ENCODE results near the gene PLEKHG7. TPM values are rescaled to one million over a fixed set of nuclear protein-coding genes. Genes with fewer than 3 reads are reported as not detected.

The PLEKHG7 gene
- total and polyA plus RNA-seq, 2 of the 8 experiments (the other 6 are each of a cell fraction or from before 2014, with no cell fraction given) = not detected

- H3K4me2 ChIP-seq (ENCODE audit: insufficient read depth in 1 of 2, low read depth in 2 of 2, low read length in 2 of 2) = no peak overlapping the region
- CTCF ChIA-PET (ENCODE audit: partially characterized antibody) = interaction anchor here (0.6 to 2.0 kb wide), 25 partner anchors 10 to 1175 kb away, joined by 3 to 13 read pairs (median 4); partner anchors contain the start of gene EEA1
- no peak overlapping the region for H3K4me3 ChIP-seq (ENCODE audit: extremely low read depth in 1 of 4, insufficient read depth in 2 of 4, low read depth in 3 of 4, low read length in 4 of 4)
- no peak overlapping the region for H4K5ac ChIP-seq (ENCODE audit: insufficient read length, low read depth, low read length)
- no peak overlapping the region for H3K27ac ChIP-seq (ENCODE audit: low read depth, low read length)
- H4K91ac ChIP-seq (replicated peaks; ENCODE audit: insufficient read length, low read length) = no peak overlapping the region
- no peaks in the 10 kb centered on the region for H3K27me3 ChIP-seq (replicated peaks in 1 of 4; ENCODE audit: control insufficient read depth in 3 of 4, extremely low read depth in 1 of 4, insufficient read depth in 3 of 4, low read length in 3 of 4)
- H2BK15ac ChIP-seq (ENCODE audit: low read length) = no peak overlapping the region
- no peak overlapping the region for H4K8ac ChIP-seq (ENCODE audit: extremely low read depth, insufficient read depth, low read length)
- FAIRE-seq = peak; percentile 85
- no peak overlapping the region for H2BK120ac ChIP-seq (replicated peaks; ENCODE audit: low read depth, low read length)
- H3K56ac ChIP-seq (replicated peaks; ENCODE audit: insufficient read length, low read depth, low read length) = no peak overlapping the region
- no peak overlapping the region for H2BK20ac ChIP-seq (ENCODE audit: low read length)
- no peaks in the 10 kb centered on the region for H3K79me1 ChIP-seq (ENCODE audit: low read depth, low read length)
- no peak overlapping the region for H3K14ac ChIP-seq (ENCODE audit: insufficient read length)
- H3K23me2 ChIP-seq (ENCODE audit: low read depth, low read length) = no peaks in the 10 kb centered on the region
- H2AFZ ChIP-seq (ENCODE audit: low read length) = no peak overlapping the region
- POLR2A ChIA-PET (ENCODE audit: partially characterized antibody) = no interaction called here
- no peaks in the 10 kb centered on the region; a peak in 1 of 7 replicates for H3K4me1 ChIP-seq (replicated peaks in 1 of 4; ENCODE audit: control insufficient read depth in 3 of 4, insufficient read depth in 4 of 4, low read length in 3 of 4)
- H2AK5ac ChIP-seq (ENCODE audit: low read depth, low read length) = no peak overlapping the region
- no peak overlapping the region for H3K9ac ChIP-seq (replicated peaks in 1 of 4; ENCODE audit: extremely low read depth in 1 of 4, low read depth in 3 of 4, low read length in 3 of 4)
- DNase-seq (ENCODE audit: low read depth in 1 of 2, low spot score in 2 of 2) = peak in 1 of 2 experiments; percentile 19
- H2BK5ac ChIP-seq (ENCODE audit: low read depth, low read length) = no peak overlapping the region
- no peaks in the 10 kb centered on the region for H4K20me1 ChIP-seq (replicated peaks in 1 of 2; ENCODE audit: control insufficient read depth in 1 of 2, insufficient read depth in 2 of 2, low read length in 2 of 2)
- WGBS, 2 experiments (ENCODE audit: extremely low coverage in 1 of 2, insufficient coverage in 1 of 2, insufficient read length in 1 of 2, insufficient replicate concordance in 2 of 2, low coverage in 1 of 2, low lambda C conversion rate in 2 of 2, missing lambda C conversion rate in 1 of 2) = 74% methylated on average over 1 of the region's 1 CpG; no CpG with 5 or more reads in 1 of the 2 experiments
- no peaks in the 10 kb centered on the region for H3K79me2 ChIP-seq (ENCODE audit: control insufficient read depth in 1 of 2, insufficient read depth in 2 of 2, low read length in 2 of 2)
- H3K18ac ChIP-seq (ENCODE audit: extremely low read depth, low read length) = no peak overlapping the region
- H3K4ac ChIP-seq (replicated peaks; ENCODE audit: insufficient read length, low read depth, low read length) = no peak overlapping the region
- H3K9me3 ChIP-seq (ENCODE audit: insufficient read depth in 2 of 2, low read depth in 1 of 2, low read length in 1 of 2) = no peaks in the 10 kb centered on the region
- no peaks in the 10 kb centered on the region; a peak in 1 of 8 replicates for H3K36me3 ChIP-seq (ENCODE audit: control insufficient read depth in 2 of 4, insufficient read depth in 4 of 4, low read length in 3 of 4)
- no peak overlapping the region for H3K23ac ChIP-seq (ENCODE audit: insufficient read length)
- H2BK12ac ChIP-seq (ENCODE audit: low read depth, low read length) = no peak overlapping the region
- TF ChIP-seq SAP30 (IDR thresholded peaks at IDR 0.05; ENCODE audit: insufficient read depth, insufficient replicate concordance, low read length) = no peak
- TF ChIP-seq SUZ12 (IDR thresholded peaks at IDR 0.05; ENCODE audit: low read length) = no peak
- TF ChIP-seq SIX5 (IDR thresholded peaks at IDR 0.05; ENCODE audit: low read depth, low read length) = no peak
- TF ChIP-seq SRF (IDR thresholded peaks at IDR 0.05; ENCODE audit: low read depth, low read length) = no peak
- TF ChIP-seq NANOG (IDR thresholded peaks at IDR 0.05; ENCODE audit: insufficient read depth, low read depth, low read length, poor library complexity, severe bottlenecking) = no peak
- peak; percentile 91 to 92 for TF ChIP-seq RAD21 (IDR thresholded peaks at IDR 0.05 in 1 of 2, conservative IDR thresholded peaks at IDR 0.05 in 1 of 2; ENCODE audit: low read depth in 2 of 2, low read length in 2 of 2)
- peak; percentile 76; the same call in 1 of the 2 replicates for TF ChIP-seq MAX (IDR thresholded peaks at IDR 0.05)
- TF ChIP-seq BRCA1 (IDR thresholded peaks at IDR 0.05; ENCODE audit: low read depth, low read length) = no peak
- TF ChIP-seq JUND (IDR thresholded peaks at IDR 0.05; ENCODE audit: low read length) = no peak
- no peak for TF ChIP-seq BCL11A (IDR thresholded peaks at IDR 0.05; ENCODE audit: low read depth in 2 of 2, low read length in 2 of 2)
- no peak for TF ChIP-seq EP300 (IDR thresholded peaks at IDR 0.05; ENCODE audit: borderline replicate concordance in 1 of 2, low read depth in 2 of 2, low read length in 2 of 2)
- TF ChIP-seq CEBPB (IDR thresholded peaks at IDR 0.05; ENCODE audit: low read depth, low read length) = no peak
Measured at GRCh38 chr12:92784797-92785562, 82.2 kb downstream of the PLEKHG7 start.

Measured in H1 (cell line).